Stimulated activated naive CD4-positive, alpha-beta T cell treated with Interleukin-2 at 50 U/mL for 16 hours (primary cell): Measurements from ENCODE around the gene FGD5.

ENCODE experiments used
- DNase-seq: peaks from one replicate; lab custom pipeline; 2025; lab: John Stamatoyannopoulos, UW

Gene FGD5

GRCh38 chr3:14927308-14927707 is 108.5 kb downstream of the FGD5 start:
- no peak for DNase-seq

GRCh38 chr3:14929310-14930074 is 110.7 kb downstream of the FGD5 start:
- DNase-seq = no peak

GRCh38 chr3:14933820-14934425 is 115.2 kb downstream of the FGD5 start:
- DNase-seq = no peak

GRCh38 chr3:14935592-14936345 is 117.0 kb downstream of the FGD5 start:
- DNase-seq = no peak

GRCh38 chr3:14938954-14939353 is 120.2 kb downstream of the FGD5 start:
- DNase-seq = no peak

- no peak for DNase-seq
Observed at GRCh38 chr3:14941871-14942270, 123.1 kb downstream of the FGD5 start.

- no peak for DNase-seq
Observed at GRCh38 chr3:14943042-14943441, 124.3 kb downstream of the FGD5 start.

GRCh38 chr3:14946236-14946635 is 127.5 kb downstream of the FGD5 start:
- no peak for DNase-seq

- DNase-seq = no peak
Observed at GRCh38 chr3:14946739-14947099, 128.0 kb downstream of the FGD5 start.

- DNase-seq = peak; percentile 81
Observed at GRCh38 chr3:14947100-14947885, 128.5 kb downstream of the FGD5 start, which contains the start of gene NR2C2. NR2C2 (plus strand) TSS chr3:14947583; CDS start chr3:15003915, 56,332 bp downstream.

- DNase-seq = peak; percentile 95
Observed at GRCh38 chr3:14947886-14948608, 129.3 kb downstream of the FGD5 start.

- DNase-seq = no peak
Observed at GRCh38 chr3:14948609-14949038, 129.9 kb downstream of the FGD5 start.

- DNase-seq = no peak
Observed at GRCh38 chr3:14949126-14949525, 130.4 kb downstream of the FGD5 start.

- DNase-seq = no peak
Observed at GRCh38 chr3:14950274-14950673, 131.5 kb downstream of the FGD5 start.

GRCh38 chr3:14957153-14957552 is 138.4 kb downstream of the FGD5 start:
- DNase-seq = no peak

- no peak for DNase-seq
Observed at GRCh38 chr3:14957925-14958324, 139.2 kb downstream of the FGD5 start.

- DNase-seq = no peak
Observed at GRCh38 chr3:14959359-14959943, 140.7 kb downstream of the FGD5 start.

- DNase-seq = no peak
Observed at GRCh38 chr3:14962762-14963161, 144.0 kb downstream of the FGD5 start.

- DNase-seq = no peak
Observed at GRCh38 chr3:14967285-14967684, 148.5 kb downstream of the FGD5 start.

GRCh38 chr3:14969671-14970070 is 150.9 kb downstream of the FGD5 start:
- DNase-seq = no peak

GRCh38 chr3:14976317-14976716 is 157.6 kb downstream of the FGD5 start:
- no peak for DNase-seq
